Stimulated activated CD4-positive, alpha-beta T cell treated with anti-CD3 and anti-CD28 coated beads, Interleukin-4, amount 100 ng/mL, for 48 hours (primary cell): ENCODE data around the gene TMEM116.

Source experiments
- DNase-seq, 2 donors: peaks; one replicate each; pipeline ENCODE4 v3.0.0-alpha.2; 2020; ENCODE audit warnings: low read depth in 2 of 2

TMEM116 gene

DNA sequence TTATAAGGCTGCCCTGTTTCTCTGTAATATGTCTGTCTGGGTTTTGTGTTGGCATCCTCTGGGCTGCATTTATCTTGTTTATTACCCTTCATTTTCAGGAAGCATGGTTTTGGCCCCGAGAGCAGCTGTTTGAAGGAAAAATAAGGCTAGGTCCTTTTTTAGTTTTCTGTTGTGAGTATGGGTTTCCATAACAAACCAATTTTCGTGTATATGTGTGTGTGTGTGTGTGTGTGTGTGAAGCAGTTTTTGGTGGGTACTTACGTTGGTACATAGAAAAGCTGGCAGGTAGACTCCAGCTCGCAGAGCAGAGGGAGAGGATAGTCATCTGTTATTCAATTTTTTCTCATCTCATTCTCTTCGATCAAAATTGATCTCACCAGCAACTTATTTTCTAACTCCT, 118.4 kb downstream of the TMEM116 start:
- DNase-seq, result no peak

DNA sequence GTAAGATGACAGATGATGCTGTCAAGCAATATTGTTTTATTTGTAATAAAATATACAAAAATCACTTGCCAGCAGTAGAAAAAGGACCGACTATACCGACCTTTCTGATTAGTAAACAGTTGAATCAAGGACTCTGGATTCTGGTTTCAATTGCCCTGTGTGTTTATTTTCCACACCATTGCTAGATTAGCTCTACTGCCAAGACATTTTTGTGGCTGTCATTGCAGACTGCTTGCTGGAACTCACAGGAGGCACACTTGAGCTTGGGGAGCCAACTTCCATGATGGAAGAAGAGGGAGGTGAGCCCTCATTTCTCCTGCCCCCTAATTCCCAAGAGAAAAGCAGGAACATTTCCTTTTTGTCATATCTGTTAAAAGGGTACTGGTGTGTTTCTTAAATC, 119.7 kb downstream of the TMEM116 start:
- no peak for DNase-seq

DNA sequence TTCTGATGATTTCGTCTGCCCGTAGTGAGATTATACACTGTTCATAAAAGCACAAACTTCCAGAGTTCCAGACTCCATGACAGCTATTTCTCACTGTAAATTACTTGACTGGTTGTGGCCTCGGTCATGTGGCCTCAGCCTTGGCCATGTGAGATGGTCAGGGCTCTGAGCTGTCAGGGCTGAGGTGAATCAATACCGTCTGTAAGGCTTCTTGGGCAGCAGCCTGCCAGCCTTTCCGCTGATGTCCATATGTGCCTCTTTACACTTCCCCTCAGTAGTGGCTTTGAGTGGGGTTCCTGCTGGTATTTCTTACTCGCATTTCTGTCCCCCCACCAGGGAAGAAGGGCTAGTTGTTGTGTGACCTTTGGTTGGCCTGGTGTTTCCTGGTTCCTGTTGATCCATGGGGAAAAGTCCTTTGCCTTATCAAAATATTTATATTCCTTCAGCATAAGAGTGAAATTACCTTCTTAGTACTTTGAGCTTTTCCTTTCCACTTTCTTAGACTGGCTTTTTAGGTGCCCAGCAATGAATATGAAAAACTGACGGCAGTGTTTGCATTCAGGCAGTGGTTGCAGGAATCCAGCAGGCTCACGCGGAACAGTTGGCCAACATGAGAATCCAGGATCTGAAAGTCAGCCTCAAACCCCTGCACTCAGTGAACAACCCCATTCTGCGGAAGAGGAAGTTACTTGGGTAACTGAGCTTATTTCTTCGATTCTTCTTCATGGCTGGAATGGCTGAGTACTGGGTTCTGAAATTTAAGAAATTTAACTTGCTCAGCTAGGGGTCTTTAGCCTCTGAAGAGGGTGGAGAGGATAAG, 124.8 kb downstream of the TMEM116 start:
- no peak for DNase-seq

DNA sequence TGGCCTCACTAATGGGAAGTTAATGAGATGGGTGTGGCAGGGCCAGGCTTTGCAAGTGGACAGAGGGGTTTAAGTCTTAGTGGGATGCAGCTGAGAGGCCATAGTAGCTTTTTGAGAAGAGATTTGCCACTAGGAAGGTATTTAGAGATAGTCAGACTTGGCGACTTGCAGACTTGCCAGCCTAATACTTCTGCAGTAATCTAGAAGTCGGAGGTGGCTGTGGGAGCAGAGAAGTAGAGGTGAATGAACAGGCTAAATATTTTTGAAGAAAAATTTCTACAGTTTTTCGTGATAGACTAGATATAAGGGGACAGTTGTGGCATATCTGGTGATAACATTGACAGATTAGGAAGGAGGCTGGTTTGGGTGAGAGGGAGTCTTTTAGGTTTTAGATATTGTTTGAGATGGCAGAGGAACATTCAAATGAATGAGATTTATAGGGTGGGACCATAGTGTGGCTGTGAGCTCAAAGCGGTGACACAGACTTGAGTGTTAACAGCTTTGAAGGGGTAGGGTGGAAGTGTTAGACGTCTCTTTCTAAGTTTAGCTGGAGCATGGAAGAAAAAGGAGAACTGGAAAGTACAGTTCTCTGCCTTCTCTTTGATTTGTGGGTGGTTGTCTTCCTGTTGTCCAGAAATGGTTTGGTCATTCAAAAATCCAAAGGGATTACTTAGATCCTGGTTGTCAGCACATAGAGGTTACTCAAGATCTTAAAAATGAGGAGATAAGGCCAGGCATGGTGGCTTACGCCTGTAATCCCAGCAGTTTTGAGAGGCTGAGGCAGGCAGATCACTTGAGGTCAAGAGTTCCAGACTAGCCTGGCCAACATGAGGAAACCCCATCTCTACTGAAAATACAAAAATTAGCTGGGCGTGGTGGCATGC, 126.1 kb downstream of the TMEM116 start:
- DNase-seq, result no peak

DNA sequence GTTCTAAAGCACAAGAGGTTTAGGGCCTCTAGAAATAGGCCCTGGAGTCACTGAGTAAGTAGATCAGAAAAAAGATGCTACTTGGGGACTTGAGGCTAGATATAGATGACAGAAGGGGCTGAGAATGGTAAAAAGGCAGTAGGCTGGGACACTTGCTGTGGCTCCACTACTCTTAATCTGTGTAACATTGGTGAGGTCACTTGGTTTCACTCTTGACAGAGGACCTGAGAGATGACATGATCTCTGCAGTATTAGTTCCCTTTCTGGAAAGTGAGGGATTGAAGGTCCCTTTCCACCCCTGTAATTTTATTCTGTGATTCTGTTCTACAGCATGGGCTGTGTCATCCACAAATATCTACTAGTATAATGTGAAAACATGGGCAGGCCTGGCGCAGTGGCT, 131.2 kb downstream of the TMEM116 start:
- DNase-seq, result no peak
